Measurements from ENCODE around the gene DESI2. TPM values are rescaled to one million over a fixed set of nuclear protein-coding genes. Genes with fewer than 3 reads are reported as not detected.
"Not testable (repeated sequence)": the region's sequence is repeated elsewhere in the genome, so short reads cannot be mapped to it uniquely, and the experiment has no call there.

Gene DESI2
- total RNA-seq, 1 experiment from 2014 or later, result 53.9 TPM

DNA sequence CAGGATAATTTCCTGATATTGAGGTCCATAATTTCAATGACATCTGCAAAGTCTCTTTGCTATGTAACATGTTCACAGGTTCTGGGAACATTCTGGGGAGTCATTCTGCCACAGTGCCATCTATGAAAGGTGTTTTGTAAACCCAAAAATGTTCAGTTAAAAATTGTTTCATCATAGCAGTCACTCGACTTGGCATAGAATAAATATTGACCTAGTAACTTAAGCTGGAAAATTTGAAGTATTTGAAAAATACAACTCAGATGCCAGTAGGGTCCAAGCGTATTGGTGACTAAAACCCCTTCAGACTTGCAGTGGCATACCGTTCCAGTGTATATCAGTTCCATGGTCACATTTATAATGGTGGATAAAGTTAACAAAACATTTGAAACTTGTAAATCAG, 6.8 kb downstream of the DESI2 start:
- Histone ChIP-seq H3K27me3 (ENCODE audit: control insufficient read depth, insufficient read depth, low read length) (no peaks in the 10 kb centered on the region), H3K9me3 (ENCODE audit: control insufficient read depth, insufficient read depth, low read depth, low read length) (no peaks in the 10 kb centered on the region), H3K27ac (ENCODE audit: low read length) (no peak overlapping the region), H3K4me3 (ENCODE audit: low read depth in 2 of 2, low read length in 2 of 2) (no peak overlapping the region), H3K36me3 (ENCODE audit: control insufficient read depth, insufficient read depth, low read length) (0 out of 2 replicates have a peak, but pooled peaks cover 2% of the 10 kb centered on the region), H3K4me1 (ENCODE audit: control insufficient read depth, insufficient read depth, low read length) (peaks cover 23% of the 10 kb centered on the region)
- ATAC-seq (no peak), DNase-seq (ENCODE audit: low read depth, low spot score) (no peak)
- intact Hi-C loops (cut with micrococcal nuclease; ENCODE audit: unreplicated experiment), result no loop called here
- BruUV-seq (replicated peaks), result no TSS peak
- ChIA-PET CTCF (no interaction called here), POLR2A (no interaction called here)
- TF ChIP-seq CTCF (IDR thresholded peaks at IDR 0.05) (no peak), SIN3A (IDR thresholded peaks at IDR 0.05; ENCODE audit: borderline replicate concordance, insufficient read depth, low read depth, low read length) (no peak), REST (IDR thresholded peaks at IDR 0.05; ENCODE audit: insufficient read depth in 1 of 2, low read depth in 2 of 2, low read length in 1 of 2) (no peak), POLR2AphosphoS5 (IDR thresholded peaks at IDR 0.05; ENCODE audit: low read depth, low read length) (no peak), TCF7L2 (IDR thresholded peaks at IDR 0.05; ENCODE audit: low read depth, low read length) (no peak)
- in situ Hi-C loops (cut with HindIII; ENCODE audit: low pct_unique_long_range_greater_than_20kb, low sequenced_read_pairs), result no loop called here

- Histone ChIP-seq H3K4me3 (ENCODE audit: low read depth in 2 of 2, low read length in 2 of 2) (no peak overlapping the region), H3K27ac (ENCODE audit: low read length) (no peak overlapping the region), H3K9me3 (ENCODE audit: control insufficient read depth, insufficient read depth, low read depth, low read length) (no peaks in the 10 kb centered on the region), H3K36me3 (ENCODE audit: control insufficient read depth, insufficient read depth, low read length) (0 out of 2 replicates have a peak, but pooled peaks cover 2% of the 10 kb centered on the region), H3K4me1 (ENCODE audit: control insufficient read depth, insufficient read depth, low read length) (peaks cover 14% of the 10 kb centered on the region), H3K27me3 (ENCODE audit: control insufficient read depth, insufficient read depth, low read length) (no peaks in the 10 kb centered on the region)
- no peak for ATAC-seq
- in situ Hi-C loops (cut with HindIII; ENCODE audit: low pct_unique_long_range_greater_than_20kb, low sequenced_read_pairs), result no loop called here
- TF ChIP-seq POLR2AphosphoS5 (IDR thresholded peaks at IDR 0.05; ENCODE audit: low read depth, low read length) (no peak), REST (IDR thresholded peaks at IDR 0.05; ENCODE audit: insufficient read depth in 1 of 2, low read depth in 2 of 2, low read length in 1 of 2) (no peak), CTCF (IDR thresholded peaks at IDR 0.05) (no peak), SIN3A (IDR thresholded peaks at IDR 0.05; ENCODE audit: borderline replicate concordance, insufficient read depth, low read depth, low read length) (no peak), TCF7L2 (IDR thresholded peaks at IDR 0.05; ENCODE audit: low read depth, low read length) (no peak)
- ChIA-PET POLR2A (interaction anchor here (0.7 kb wide), 1 partner anchor 9 kb away, joined by 4 read pairs; no protein-coding TSS in a partner anchor), CTCF (no interaction called here)
- DNase-seq (ENCODE audit: low read depth, low spot score), result no peak
- no TSS peak for BruUV-seq (replicated peaks)
- intact Hi-C loops (cut with micrococcal nuclease; ENCODE audit: unreplicated experiment), result no loop called here
Measured at GRCh38 chr1:244660595-244660994, 7.7 kb downstream of the DESI2 start.

GRCh38 chr1:244661569-244662312, 8.8 kb downstream of the DESI2 start:
- CTCF ChIA-PET; POLR2A ChIA-PET; DNase-seq (ENCODE audit: low read depth, low spot score); H3K36me3 ChIP-seq (ENCODE audit: control insufficient read depth, insufficient read depth, low read length); H3K4me3 ChIP-seq (ENCODE audit: low read depth in 2 of 2, low read length in 2 of 2); H3K9me3 ChIP-seq (ENCODE audit: control insufficient read depth, insufficient read depth, low read depth, low read length); H3K27ac ChIP-seq (ENCODE audit: low read length); in situ Hi-C loops (cut with HindIII; ENCODE audit: low pct_unique_long_range_greater_than_20kb, low sequenced_read_pairs); H3K27me3 ChIP-seq (ENCODE audit: control insufficient read depth, insufficient read depth, low read length); ATAC-seq; intact Hi-C loops (cut with micrococcal nuclease; ENCODE audit: unreplicated experiment); BruUV-seq (replicated peaks); H3K4me1 ChIP-seq (ENCODE audit: control insufficient read depth, insufficient read depth, low read length): not testable (repeated sequence)

All from Panc1 (cell line).